Ovary (tissue), 3 donors: Measurements from ENCODE around the gene ZKSCAN7.

Experiments used
- POLR2A ChIP-seq: fragments of 450-650 bp; IDR thresholded peaks from one replicate; pipeline ENCODE4 v1.6.1; 2017; ENCODE audit warnings: antibody characterized with exemption, mild to moderate bottlenecking, moderate library complexity
- TF ChIP-seq, protein P1 (sequence below), 3 donors: fragments of 450-650 bp in 2 of 3; fragments of 200-600 bp in 1 of 3; IDR thresholded peaks; one replicate each; pipeline versions ENCODE4 v1.5.1 to v1.8.0; 2016 to 2022; ENCODE audit warnings: antibody characterized with exemption in 3 of 3, mild to moderate bottlenecking in 1 of 3
- donor health status: DM: no; HTN: no; CAD: no.

DNA sequence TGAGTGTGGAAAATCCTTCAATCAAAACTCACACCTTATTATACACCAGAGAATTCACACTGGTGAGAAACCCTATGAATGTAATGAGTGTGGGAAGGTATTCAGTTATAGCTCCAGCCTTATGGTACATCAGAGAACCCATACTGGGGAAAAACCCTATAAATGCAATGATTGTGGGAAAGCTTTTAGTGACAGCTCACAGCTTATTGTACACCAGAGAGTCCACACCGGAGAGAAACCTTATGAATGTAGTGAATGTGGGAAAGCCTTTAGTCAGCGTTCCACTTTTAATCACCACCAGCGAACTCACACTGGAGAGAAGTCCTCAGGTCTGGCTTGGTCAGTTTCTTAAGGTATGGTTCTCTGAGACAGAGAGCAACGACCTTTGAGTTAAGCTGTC, 16.0 kb downstream of the ZKSCAN7 start:
- no peak for TF ChIP-seq POLR2A
- TF ChIP-seq, protein P1, sequence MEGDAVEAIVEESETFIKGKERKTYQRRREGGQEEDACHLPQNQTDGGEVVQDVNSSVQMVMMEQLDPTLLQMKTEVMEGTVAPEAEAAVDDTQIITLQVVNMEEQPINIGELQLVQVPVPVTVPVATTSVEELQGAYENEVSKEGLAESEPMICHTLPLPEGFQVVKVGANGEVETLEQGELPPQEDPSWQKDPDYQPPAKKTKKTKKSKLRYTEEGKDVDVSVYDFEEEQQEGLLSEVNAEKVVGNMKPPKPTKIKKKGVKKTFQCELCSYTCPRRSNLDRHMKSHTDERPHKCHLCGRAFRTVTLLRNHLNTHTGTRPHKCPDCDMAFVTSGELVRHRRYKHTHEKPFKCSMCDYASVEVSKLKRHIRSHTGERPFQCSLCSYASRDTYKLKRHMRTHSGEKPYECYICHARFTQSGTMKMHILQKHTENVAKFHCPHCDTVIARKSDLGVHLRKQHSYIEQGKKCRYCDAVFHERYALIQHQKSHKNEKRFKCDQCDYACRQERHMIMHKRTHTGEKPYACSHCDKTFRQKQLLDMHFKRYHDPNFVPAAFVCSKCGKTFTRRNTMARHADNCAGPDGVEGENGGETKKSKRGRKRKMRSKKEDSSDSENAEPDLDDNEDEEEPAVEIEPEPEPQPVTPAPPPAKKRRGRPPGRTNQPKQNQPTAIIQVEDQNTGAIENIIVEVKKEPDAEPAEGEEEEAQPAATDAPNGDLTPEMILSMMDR (IDR thresholded peaks at IDR 0.05), result no peak
